AG09309 (cell line): ENCODE results near the gene NKX2-3.

Source experiments
- DNase-seq: peaks from one replicate; pipeline ENCODE4 v3.0.0-alpha.2; 2010; ENCODE audit warnings: low read depth
- H3K4me3 ChIP-seq: 2 replicates; pipeline ENCODE4 v1.5.1; 2011; ENCODE audit warnings: mild to moderate bottlenecking, low read depth, low read length, moderate library complexity; ENCODE audit not compliant: control insufficient read depth
- CTCF ChIP-seq: IDR thresholded peaks from 2 replicates; pipeline ENCODE4 v1.5.1; 2011; ENCODE audit warnings: mild to moderate bottlenecking, low read depth, low read length, inconsistent platforms; ENCODE audit not compliant: insufficient read depth, control insufficient read depth; ENCODE audit errors: missing control alignments

NKX2-3 gene

GRCh38 chr10:99532687-99533495, at the start of gene NKX2-3:
Gene NKX2-3, plus strand, starts transcription at chr10:99532942. Its CDS starts 190 bp downstream, at chr10:99533132.
- no peak for TF ChIP-seq CTCF
- DNase-seq = no peak

GRCh38 chr10:99484626-99485581, 47.8 kb upstream of the NKX2-3 start:
- no peak for TF ChIP-seq CTCF
- H3K4me3 ChIP-seq = no peak overlapping the region
- DNase-seq = no peak

More at GRCh38 chr10:99532687-99533495, at the start of gene NKX2-3:
- H3K4me3 ChIP-seq = no peak within 1 kb of the TSS

DNA sequence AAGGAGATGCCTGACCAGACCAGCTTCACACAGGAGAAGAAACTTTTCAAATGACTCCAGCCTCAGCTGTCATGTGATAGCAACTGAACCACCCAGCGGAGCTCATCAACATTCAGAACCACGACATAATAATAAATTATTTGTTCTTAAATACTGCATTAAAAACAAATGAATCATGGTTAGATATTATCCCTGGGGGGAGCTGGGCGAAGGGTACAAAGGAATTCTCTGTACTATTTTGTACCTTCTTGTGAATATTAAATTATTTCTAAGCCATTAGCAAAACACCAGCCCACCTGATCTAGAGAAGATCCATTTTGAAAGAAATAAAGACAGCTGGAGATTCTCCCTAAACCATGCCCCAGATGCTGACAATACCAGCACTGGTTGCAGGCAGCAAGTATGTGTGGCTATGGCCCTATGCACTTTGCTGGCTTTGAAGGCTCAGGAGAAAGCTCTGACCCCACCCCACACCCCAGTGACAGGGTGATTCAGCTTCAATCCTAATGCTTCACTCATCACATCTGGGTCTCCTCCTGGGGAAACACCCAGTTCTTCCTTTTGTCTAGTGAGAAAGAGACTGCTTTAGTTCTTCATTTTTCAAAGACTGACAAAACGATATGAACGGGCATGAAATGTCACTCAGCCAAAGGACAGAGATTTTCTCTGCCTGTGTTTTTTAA, 45.5 kb upstream of the NKX2-3 start:
- no peak for TF ChIP-seq CTCF
- DNase-seq = no peak

DNA sequence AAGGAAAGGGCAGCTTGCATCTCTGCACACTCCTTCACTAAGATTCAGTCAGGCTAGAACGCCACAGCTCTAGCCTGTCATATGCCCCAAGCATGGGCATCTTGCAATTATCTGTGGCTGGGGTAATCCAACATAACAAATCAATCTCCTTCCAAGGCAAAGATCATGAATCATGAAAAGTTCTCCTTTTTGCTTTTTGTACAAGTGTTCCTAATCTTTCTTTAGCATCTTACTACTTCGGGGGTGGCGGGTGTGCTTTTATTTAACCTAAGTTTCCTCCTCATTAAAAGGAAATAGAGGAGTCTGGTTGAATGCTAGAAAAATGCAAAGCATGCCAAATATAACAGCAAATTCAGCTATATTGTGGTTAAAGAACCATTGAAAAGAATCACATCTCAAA, 43.5 kb upstream of the NKX2-3 start:
- DNase-seq = no peak
- H3K4me3 ChIP-seq = no peak overlapping the region
- TF ChIP-seq CTCF = no peak

More for the DNA sequence above, 45.5 kb upstream of the NKX2-3 start:
- H3K4me3 ChIP-seq = no peak overlapping the region

DNA sequence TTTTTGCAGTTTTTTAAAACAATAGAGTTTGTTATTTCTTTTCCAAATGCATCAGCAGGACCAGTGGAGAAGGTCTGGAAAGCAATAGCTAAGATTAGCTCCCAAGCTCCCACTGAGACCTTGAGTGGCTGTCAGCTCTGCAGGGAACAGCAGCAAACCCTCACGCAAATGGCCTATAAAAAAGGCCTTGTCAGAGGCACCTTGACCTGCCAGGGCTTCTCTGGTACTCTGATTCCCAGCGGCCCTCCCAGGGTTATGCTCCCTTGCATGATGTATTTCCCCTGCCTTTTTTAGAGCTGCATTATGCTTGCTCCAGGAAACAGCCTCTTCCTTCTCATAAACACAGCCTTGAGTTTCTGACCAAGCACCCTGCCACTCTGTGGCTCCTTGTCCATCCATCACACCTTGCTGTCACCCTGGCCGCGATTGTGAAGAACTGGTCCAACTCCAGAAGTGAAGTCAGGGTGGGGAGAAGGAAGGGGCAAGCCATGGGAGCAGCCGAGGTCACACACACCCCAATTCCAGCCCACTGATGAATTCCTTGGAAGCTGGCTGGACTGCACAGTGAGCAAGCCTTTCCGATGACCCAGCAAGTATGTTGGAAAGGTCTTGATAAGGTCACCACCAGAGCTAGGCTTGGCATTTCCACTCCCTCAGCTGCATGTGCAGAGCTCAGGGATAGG, 35.3 kb upstream of the NKX2-3 start:
- TF ChIP-seq CTCF = no peak
- no peak for DNase-seq

GRCh38 chr10:99506416-99506815, 26.3 kb upstream of the NKX2-3 start:
- no peak for DNase-seq
- no peak for TF ChIP-seq CTCF
- no peak overlapping the region for H3K4me3 ChIP-seq

More for the DNA sequence above, 35.3 kb upstream of the NKX2-3 start:
- no peak overlapping the region for H3K4me3 ChIP-seq
